SK-N-SH (cell line): ENCODE results near the gene MDH1. TPM values are rescaled to one million over a fixed set of nuclear protein-coding genes. Genes with fewer than 3 reads are reported as not detected.

Experiments
- CTCF ChIA-PET: fragments of 300-600, 350-600 bp; formaldehyde crosslinking; extraction: SDS; loops from one replicate; lab custom pipeline; 2021; lab: Yijun Ruan, JAX
- POLR2A ChIA-PET: fragments of 350-600 bp; sonication (Branson Sonifier 250); formaldehyde crosslinking; extraction: SDS; loops from one replicate; lab custom pipeline; 2020; ENCODE audit warnings: antibody characterized with exemption, inconsistent platforms; lab: Yijun Ruan, JAX
- DNase-seq: peaks from one replicate; pipeline ENCODE4 v3.0.0; 2012
- H2AFZ ChIP-seq: fragments of 200-600 bp; sonication (generic); 2 replicates; pipeline ENCODE4 v1.8.1; 2016; ENCODE audit warnings: antibody characterized with exemption, mild to moderate bottlenecking, low read depth
- H3F3A ChIP-seq: fragments of 200-600 bp; sonication (generic); replicated peaks from 2 replicates; pipeline ENCODE3; 2016; ENCODE audit warnings: antibody characterized with exemption, mild to moderate bottlenecking; ENCODE audit not compliant: insufficient read depth
- H3K27ac ChIP-seq, 2 experiments: fragments of 200-500 bp in 1 of 2; fragments of 200-600 bp in 1 of 2; sonication (Bioruptor generic) in 1 of 2; sonication (generic), shearing (Covaris generic) in 1 of 2; 2 replicates each; pipeline versions ENCODE4 v1.5.1 to v1.6.1; 2014 to 2016; ENCODE audit warnings: low read depth in 2 of 2, inconsistent platforms in 1 of 2, low read length in 1 of 2, mild to moderate bottlenecking in 1 of 2, mixed read lengths in 1 of 2
- H3K27me3 ChIP-seq: fragments of 200-600 bp; sonication (generic), shearing (Covaris generic); 2 replicates; pipeline ENCODE4 v1.6.1; 2016; ENCODE audit warnings: mixed run types; ENCODE audit not compliant: insufficient read depth
- H3K36me3 ChIP-seq, 2 experiments: fragments of 200-500 bp in 1 of 2; fragments of 200-600 bp in 1 of 2; sonication (Bioruptor generic) in 1 of 2; sonication (generic) in 1 of 2; replicated peaks in 1 of 2; 2 replicates each; pipeline versions ENCODE3 to v1.5.1; 2014 to 2016; ENCODE audit warnings: low read length in 1 of 2, mild to moderate bottlenecking in 1 of 2; ENCODE audit not compliant: insufficient read depth in 2 of 2, control insufficient read depth in 1 of 2
- H3K4me1 ChIP-seq, 2 experiments: fragments of 200-500 bp in 1 of 2; fragments of 200-600 bp in 1 of 2; sonication (Bioruptor generic) in 1 of 2; sonication (generic), shearing (Covaris generic) in 1 of 2; 2 replicates each; pipeline versions ENCODE4 v1.5.1 to v1.6.1; 2014 to 2016; ENCODE audit warnings: low read depth in 1 of 2, low read length in 1 of 2, mixed run types in 1 of 2; ENCODE audit not compliant: insufficient read depth in 2 of 2, control insufficient read depth in 1 of 2
- H3K4me2 ChIP-seq: fragments of 200-600 bp; sonication (generic), shearing (Covaris generic); 2 replicates; pipeline ENCODE4 v1.6.1; 2017; ENCODE audit warnings: mixed run types
- H3K4me3 ChIP-seq, 2 experiments: fragments of 200-500 bp in 1 of 2; fragments of 200-600 bp in 1 of 2; sonication (Bioruptor generic) in 1 of 2; sonication (generic), shearing (Covaris generic) in 1 of 2; 2 replicates each; pipeline versions ENCODE4 v1.5.1 to v1.8.1; 2014 to 2016; ENCODE audit warnings: low read depth in 2 of 2, inconsistent platforms in 1 of 2, low read length in 1 of 2, mild to moderate bottlenecking in 1 of 2, mixed read lengths in 1 of 2, moderate library complexity in 1 of 2
- H3K79me2 ChIP-seq: fragments of 200-600 bp; sonication (generic); 2 replicates; pipeline ENCODE4 v1.8.1; 2017; ENCODE audit warnings: mild to moderate bottlenecking; ENCODE audit not compliant: insufficient read depth
- H3K9ac ChIP-seq: fragments of 200-600 bp; sonication (generic); 2 replicates; pipeline ENCODE4 v1.6.1; 2017; ENCODE audit warnings: mixed run types
- H3K9me2 ChIP-seq: fragments of 200-600 bp; sonication (generic); 2 replicates; pipeline ENCODE4 v1.6.1; 2017; ENCODE audit warnings: mixed run types
- H3K9me3 ChIP-seq: fragments of 200-600 bp; sonication (generic); 2 replicates; pipeline ENCODE4 v1.6.1; 2017; ENCODE audit warnings: mixed run types, mild to moderate bottlenecking, moderate library complexity
- H4K20me1 ChIP-seq: fragments of 200-600 bp; sonication (generic); 2 replicates; pipeline ENCODE4 v1.6.1; 2017; ENCODE audit warnings: mild to moderate bottlenecking, mixed run types; ENCODE audit not compliant: insufficient read depth
- ELF1 ChIP-seq: IDR thresholded peaks from 2 replicates; pipeline ENCODE4 v1.4.0; 2012
- MXI1 ChIP-seq: IDR thresholded peaks from 2 replicates; pipeline ENCODE4 v1.6.1; 2012; ENCODE audit warnings: mild to moderate bottlenecking, low read depth, low read length, improper control_type of control experiment
- NFIC ChIP-seq: IDR thresholded peaks from 2 replicates; pipeline ENCODE4 v1.4.0; 2012; ENCODE audit warnings: borderline replicate concordance
- NRF1 ChIP-seq: IDR thresholded peaks from 2 replicates; pipeline ENCODE4 v1.6.1; 2012; ENCODE audit warnings: low read depth, mild to moderate bottlenecking, low read length
- POLR2AphosphoS5 ChIP-seq: IDR thresholded peaks from 2 replicates; pipeline ENCODE4 v1.6.1; 2012; ENCODE audit warnings: low read depth, low read length
- RAD21 ChIP-seq: IDR thresholded peaks from 2 replicates; pipeline ENCODE4 v1.6.1; 2012; ENCODE audit warnings: mild to moderate bottlenecking, low read length
- RCOR1 ChIP-seq: fragments of 150-350 bp; IDR thresholded peaks from 2 replicates; pipeline ENCODE4 v1.6.1; 2017; ENCODE audit warnings: antibody characterized with exemption, low read length
- RFX5 ChIP-seq: IDR thresholded peaks from 2 replicates; pipeline ENCODE4 v1.6.1; 2012; ENCODE audit warnings: mild to moderate bottlenecking, improper control_type of control experiment, low read length
- RXRA ChIP-seq: IDR thresholded peaks from 2 replicates; pipeline ENCODE4 v1.4.0; 2012; ENCODE audit warnings: low read depth, mild to moderate bottlenecking, borderline replicate concordance
- SIN3A ChIP-seq: IDR thresholded peaks from 2 replicates; pipeline ENCODE4 v1.6.1; 2012; ENCODE audit warnings: low read depth, mild to moderate bottlenecking, low read length, moderate library complexity, borderline replicate concordance
- TCF12 ChIP-seq: IDR thresholded peaks from 2 replicates; pipeline ENCODE4 v1.4.0; 2012
- WGBS: methylation state at CpG from one replicate; pipeline ENCODE4 v1.1.6; 2017; ENCODE audit warnings: low lambda C conversion rate; 5-methylcytosine and 5-hydroxymethylcytosine counted together
- polyA plus RNA-seq, 3 experiments: library from polyadenylated mRNA; depleted of rRNA; stranded (reverse); fragments of >200 nt; gene quantifications; 2 replicates each; pipeline ENCODE4 v1.2.3, GENCODE V29; 2012
- TF ChIP-seq, protein P1 (sequence below): fragments of 150-350 bp; IDR thresholded peaks from 2 replicates; pipeline ENCODE4 v1.6.1; 2016; ENCODE audit warnings: mild to moderate bottlenecking, low read depth, low read length
- TF ChIP-seq, protein P2 (sequence below): IDR thresholded peaks from 2 replicates; pipeline ENCODE4 v1.6.1; 2012; ENCODE audit warnings: mild to moderate bottlenecking, low read depth, low read length, moderate library complexity
- TF ChIP-seq, protein P3 (sequence below): IDR thresholded peaks from 2 replicates; pipeline ENCODE4 v1.4.0; 2012; ENCODE audit warnings: low read depth, borderline replicate concordance

MDH1 gene
- polyA plus RNA-seq, 1 of the 3 experiments (the other 2 are of a cell fraction) = 201 TPM

DNA sequence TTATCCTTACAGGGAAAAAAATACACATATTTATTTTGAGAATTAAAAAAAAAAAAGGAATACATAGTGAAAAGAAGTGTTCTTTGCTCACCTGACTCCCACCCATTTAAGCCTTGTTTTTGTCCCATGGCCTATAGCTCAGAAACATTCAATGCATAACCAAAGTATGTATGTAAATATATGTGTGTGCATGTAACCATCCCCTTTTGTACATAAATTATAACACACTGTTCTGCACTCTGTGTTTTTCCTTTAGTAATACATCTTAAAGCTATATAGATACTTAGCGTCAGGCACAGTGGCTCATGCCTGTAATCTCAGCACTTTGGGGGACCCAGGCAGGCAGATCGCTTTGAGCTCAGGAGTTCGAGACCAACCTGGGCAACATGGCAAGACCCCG, 21.8 kb downstream of the MDH1 start:
- no peaks in the 10 kb centered on the region for H3K27me3 ChIP-seq
- H3K4me3 ChIP-seq = no peak overlapping the region
- H3K9ac ChIP-seq = no peak overlapping the region
- H3F3A ChIP-seq = peaks cover 5% of the 10 kb centered on the region
- POLR2A ChIA-PET = no interaction called here
- CTCF ChIA-PET = interaction anchor here (1.4 kb wide), 1 partner anchor 21 kb away, joined by 3 read pairs; the partner anchor contains the start of gene MDH1
- peaks cover 4 to 6% of the 10 kb centered on the region in 2 experiments; a peak in 2 of 4 replicates for H3K4me1 ChIP-seq
- H3K36me3 ChIP-seq = peaks cover 13 to 16% of the 10 kb centered on the region in 2 experiments
- no peak for DNase-seq
- WGBS = 83% methylated on average over 4 of the region's 4 CpGs
- H3K79me2 ChIP-seq = no peaks in the 10 kb centered on the region
- H2AFZ ChIP-seq = no peak overlapping the region
- H3K9me3 ChIP-seq = no peaks in the 10 kb centered on the region
- no peaks in the 10 kb centered on the region for H3K9me2 ChIP-seq
- H3K4me2 ChIP-seq = no peak overlapping the region
- TF ChIP-seq RCOR1 = no peak
- TF ChIP-seq RAD21 = no peak
- no peak for TF ChIP-seq MXI1
- TF ChIP-seq, protein P1, sequence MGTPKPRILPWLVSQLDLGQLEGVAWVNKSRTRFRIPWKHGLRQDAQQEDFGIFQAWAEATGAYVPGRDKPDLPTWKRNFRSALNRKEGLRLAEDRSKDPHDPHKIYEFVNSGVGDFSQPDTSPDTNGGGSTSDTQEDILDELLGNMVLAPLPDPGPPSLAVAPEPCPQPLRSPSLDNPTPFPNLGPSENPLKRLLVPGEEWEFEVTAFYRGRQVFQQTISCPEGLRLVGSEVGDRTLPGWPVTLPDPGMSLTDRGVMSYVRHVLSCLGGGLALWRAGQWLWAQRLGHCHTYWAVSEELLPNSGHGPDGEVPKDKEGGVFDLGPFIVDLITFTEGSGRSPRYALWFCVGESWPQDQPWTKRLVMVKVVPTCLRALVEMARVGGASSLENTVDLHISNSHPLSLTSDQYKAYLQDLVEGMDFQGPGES = no peak
- no peak for TF ChIP-seq NFIC
- TF ChIP-seq, protein P2, sequence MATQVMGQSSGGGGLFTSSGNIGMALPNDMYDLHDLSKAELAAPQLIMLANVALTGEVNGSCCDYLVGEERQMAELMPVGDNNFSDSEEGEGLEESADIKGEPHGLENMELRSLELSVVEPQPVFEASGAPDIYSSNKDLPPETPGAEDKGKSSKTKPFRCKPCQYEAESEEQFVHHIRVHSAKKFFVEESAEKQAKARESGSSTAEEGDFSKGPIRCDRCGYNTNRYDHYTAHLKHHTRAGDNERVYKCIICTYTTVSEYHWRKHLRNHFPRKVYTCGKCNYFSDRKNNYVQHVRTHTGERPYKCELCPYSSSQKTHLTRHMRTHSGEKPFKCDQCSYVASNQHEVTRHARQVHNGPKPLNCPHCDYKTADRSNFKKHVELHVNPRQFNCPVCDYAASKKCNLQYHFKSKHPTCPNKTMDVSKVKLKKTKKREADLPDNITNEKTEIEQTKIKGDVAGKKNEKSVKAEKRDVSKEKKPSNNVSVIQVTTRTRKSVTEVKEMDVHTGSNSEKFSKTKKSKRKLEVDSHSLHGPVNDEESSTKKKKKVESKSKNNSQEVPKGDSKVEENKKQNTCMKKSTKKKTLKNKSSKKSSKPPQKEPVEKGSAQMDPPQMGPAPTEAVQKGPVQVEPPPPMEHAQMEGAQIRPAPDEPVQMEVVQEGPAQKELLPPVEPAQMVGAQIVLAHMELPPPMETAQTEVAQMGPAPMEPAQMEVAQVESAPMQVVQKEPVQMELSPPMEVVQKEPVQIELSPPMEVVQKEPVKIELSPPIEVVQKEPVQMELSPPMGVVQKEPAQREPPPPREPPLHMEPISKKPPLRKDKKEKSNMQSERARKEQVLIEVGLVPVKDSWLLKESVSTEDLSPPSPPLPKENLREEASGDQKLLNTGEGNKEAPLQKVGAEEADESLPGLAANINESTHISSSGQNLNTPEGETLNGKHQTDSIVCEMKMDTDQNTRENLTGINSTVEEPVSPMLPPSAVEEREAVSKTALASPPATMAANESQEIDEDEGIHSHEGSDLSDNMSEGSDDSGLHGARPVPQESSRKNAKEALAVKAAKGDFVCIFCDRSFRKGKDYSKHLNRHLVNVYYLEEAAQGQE = no peak
- TF ChIP-seq, protein P3, sequence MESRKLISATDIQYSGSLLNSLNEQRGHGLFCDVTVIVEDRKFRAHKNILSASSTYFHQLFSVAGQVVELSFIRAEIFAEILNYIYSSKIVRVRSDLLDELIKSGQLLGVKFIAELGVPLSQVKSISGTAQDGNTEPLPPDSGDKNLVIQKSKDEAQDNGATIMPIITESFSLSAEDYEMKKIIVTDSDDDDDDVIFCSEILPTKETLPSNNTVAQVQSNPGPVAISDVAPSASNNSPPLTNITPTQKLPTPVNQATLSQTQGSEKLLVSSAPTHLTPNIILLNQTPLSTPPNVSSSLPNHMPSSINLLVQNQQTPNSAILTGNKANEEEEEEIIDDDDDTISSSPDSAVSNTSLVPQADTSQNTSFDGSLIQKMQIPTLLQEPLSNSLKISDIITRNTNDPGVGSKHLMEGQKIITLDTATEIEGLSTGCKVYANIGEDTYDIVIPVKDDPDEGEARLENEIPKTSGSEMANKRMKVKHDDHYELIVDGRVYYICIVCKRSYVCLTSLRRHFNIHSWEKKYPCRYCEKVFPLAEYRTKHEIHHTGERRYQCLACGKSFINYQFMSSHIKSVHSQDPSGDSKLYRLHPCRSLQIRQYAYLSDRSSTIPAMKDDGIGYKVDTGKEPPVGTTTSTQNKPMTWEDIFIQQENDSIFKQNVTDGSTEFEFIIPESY = no peak
- no peak for TF ChIP-seq TCF12
- no peak for TF ChIP-seq NRF1
- H3K27ac ChIP-seq = no peak overlapping the region
- H4K20me1 ChIP-seq = no peaks in the 10 kb centered on the region

DNA sequence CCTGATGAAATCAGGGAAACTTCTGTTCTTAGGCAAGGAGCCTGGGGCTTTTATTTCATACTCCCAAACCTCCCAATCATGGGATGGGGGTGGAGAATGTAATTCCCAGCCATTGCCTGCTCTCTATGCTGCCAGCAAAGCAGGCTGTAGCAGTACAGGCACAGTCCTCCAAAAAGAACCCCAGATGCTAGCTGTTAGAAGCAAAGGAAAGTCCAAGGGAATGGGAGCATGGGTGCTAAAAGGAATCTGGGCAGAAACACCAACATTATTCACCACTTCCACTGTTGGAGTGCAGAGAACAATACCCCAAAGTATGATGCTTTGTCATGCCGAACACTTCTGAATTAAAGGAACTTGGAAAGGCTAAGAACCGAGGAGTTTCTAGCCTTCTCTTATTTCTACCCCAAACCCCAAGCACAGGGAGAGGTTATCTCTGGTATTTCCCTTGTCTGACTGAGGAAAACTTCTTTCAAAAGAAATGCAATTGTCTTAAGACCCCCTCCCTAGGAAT, 24.7 kb downstream of the MDH1 start:
- no peaks in the 10 kb centered on the region for H3K9me3 ChIP-seq
- CTCF ChIA-PET = no interaction called here
- H4K20me1 ChIP-seq = no peaks in the 10 kb centered on the region
- no peak overlapping the region for H3K27ac ChIP-seq
- POLR2A ChIA-PET = no interaction called here
- H3K36me3 ChIP-seq = no peaks in the 10 kb centered on the region
- no peak overlapping the region for H2AFZ ChIP-seq
- H3F3A ChIP-seq = no peaks in the 10 kb centered on the region
- H3K27me3 ChIP-seq = no peaks in the 10 kb centered on the region
- H3K79me2 ChIP-seq = no peaks in the 10 kb centered on the region
- no peak overlapping the region for H3K4me2 ChIP-seq
- 86% methylated on average over 2 of the region's 2 CpGs for WGBS
- H3K9me2 ChIP-seq = no peaks in the 10 kb centered on the region
- H3K4me1 ChIP-seq = peaks cover 4 to 6% of the 10 kb centered on the region in 2 experiments; a peak in 2 of 4 replicates
- no peak for DNase-seq
- H3K4me3 ChIP-seq = no peak overlapping the region
- H3K9ac ChIP-seq = no peak overlapping the region
- TF ChIP-seq RXRA (no peak), RFX5 (no peak), POLR2AphosphoS5 (no peak), ELF1 (no peak), SIN3A (no peak)
- TF ChIP-seq, all 33 proteins: peak for 0
